ENCODE data around the gene LRP1B.

DNA sequence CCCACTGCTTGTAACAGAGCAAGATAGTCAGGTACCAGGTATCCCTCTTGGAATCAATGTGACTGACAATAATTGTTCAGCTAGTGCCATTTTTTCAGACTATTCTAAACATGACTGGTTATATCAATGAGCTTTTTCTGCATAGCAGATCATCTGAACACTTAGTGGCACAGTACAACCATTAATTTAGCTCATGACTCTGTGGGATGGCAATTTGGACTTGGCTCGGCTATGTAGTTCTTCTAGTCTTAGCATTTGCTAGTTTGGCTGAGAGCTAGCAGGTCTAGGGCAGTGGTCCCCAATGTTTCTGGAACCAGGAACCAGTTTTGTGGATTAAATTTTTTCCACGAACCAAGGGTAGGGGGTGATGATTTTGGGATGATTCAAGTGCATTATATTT lies 1929.2 kb downstream of the LRP1B start:
- TF ChIP-seq, protein P1, sequence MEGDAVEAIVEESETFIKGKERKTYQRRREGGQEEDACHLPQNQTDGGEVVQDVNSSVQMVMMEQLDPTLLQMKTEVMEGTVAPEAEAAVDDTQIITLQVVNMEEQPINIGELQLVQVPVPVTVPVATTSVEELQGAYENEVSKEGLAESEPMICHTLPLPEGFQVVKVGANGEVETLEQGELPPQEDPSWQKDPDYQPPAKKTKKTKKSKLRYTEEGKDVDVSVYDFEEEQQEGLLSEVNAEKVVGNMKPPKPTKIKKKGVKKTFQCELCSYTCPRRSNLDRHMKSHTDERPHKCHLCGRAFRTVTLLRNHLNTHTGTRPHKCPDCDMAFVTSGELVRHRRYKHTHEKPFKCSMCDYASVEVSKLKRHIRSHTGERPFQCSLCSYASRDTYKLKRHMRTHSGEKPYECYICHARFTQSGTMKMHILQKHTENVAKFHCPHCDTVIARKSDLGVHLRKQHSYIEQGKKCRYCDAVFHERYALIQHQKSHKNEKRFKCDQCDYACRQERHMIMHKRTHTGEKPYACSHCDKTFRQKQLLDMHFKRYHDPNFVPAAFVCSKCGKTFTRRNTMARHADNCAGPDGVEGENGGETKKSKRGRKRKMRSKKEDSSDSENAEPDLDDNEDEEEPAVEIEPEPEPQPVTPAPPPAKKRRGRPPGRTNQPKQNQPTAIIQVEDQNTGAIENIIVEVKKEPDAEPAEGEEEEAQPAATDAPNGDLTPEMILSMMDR (IDR thresholded peaks at IDR 0.05; ENCODE audit: poor library complexity, severe bottlenecking): no peak
- TF ChIP-seq POLR2AphosphoS5 (IDR thresholded peaks at IDR 0.05): no peak
- TF ChIP-seq EZH2 (IDR thresholded peaks at IDR 0.05; ENCODE audit: borderline replicate concordance, insufficient read depth, low read length, poor library complexity, severe bottlenecking): no peak
- TF ChIP-seq EP300 (conservative IDR thresholded peaks at IDR 0.05; ENCODE audit: poor library complexity, severe bottlenecking): no peak

Data from neural cell (in vitro differentiated cells).